ENCODE data around the gene DSP. TPM values are rescaled to one million over a fixed set of nuclear protein-coding genes. Genes with fewer than 3 reads are reported as not detected.

The DSP gene
- total and polyA plus RNA-seq, 12 donors, result 4.1 to 61.4 (median 38.8) TPM

DNA sequence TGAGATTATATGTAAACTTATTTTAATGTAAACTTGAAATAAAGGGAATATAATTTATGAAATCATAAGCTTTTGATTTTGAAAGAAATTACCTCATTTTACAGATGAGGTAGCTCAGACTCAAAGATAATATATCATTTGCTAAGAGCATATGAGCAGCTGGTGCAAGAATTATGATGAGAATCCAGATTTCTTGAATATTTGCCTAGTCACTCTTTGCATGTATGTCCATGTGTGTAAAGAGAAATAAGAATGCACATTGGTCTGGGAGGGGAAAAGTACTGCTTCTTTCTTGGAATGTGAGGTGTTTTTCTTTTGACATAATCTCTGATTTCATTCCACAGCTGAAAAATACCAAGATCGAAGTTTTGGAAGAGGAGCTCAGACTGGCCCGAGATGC, 37.5 kb downstream of the DSP start:
- WGBS, 4 donors, result 85 to 92% (median 87%) methylated on average over 2 of the region's 2 CpGs
- no peak overlapping the region for H3K4me3 ChIP-seq
- intact Hi-C loops (cut with DNase I), result no loop called here

DNA sequence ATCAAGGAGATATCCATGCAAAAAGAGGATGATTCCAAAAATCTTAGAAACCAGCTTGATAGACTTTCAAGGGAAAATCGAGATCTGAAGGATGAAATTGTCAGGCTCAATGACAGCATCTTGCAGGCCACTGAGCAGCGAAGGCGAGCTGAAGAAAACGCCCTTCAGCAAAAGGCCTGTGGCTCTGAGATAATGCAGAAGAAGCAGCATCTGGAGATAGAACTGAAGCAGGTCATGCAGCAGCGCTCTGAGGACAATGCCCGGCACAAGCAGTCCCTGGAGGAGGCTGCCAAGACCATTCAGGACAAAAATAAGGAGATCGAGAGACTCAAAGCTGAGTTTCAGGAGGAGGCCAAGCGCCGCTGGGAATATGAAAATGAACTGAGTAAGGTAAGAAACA, 38.4 kb downstream of the DSP start:
- Histone ChIP-seq H3K4me1 (replicated peaks in 1 of 2) (no peaks in the 10 kb centered on the region), H3K27ac (no peak overlapping the region), H3K9me3 (replicated peaks in 1 of 3) (no peaks in the 10 kb centered on the region), H3K27me3 (no peaks in the 10 kb centered on the region), H3K36me3 (replicated peaks in 1 of 2) (peaks cover 0 to 6% of the 10 kb centered on the region in 2 donors), H3K4me3 (no peak overlapping the region)
- WGBS, 4 donors, result 91 to 95% (median 93%) methylated on average over 9 of the region's 9 CpGs
- DNase-seq, result no peak
- intact Hi-C loops (cut with DNase I), result no loop called here
- no peak for TF ChIP-seq POLR2A (IDR thresholded peaks at IDR 0.05)
- TF ChIP-seq, protein P1, sequence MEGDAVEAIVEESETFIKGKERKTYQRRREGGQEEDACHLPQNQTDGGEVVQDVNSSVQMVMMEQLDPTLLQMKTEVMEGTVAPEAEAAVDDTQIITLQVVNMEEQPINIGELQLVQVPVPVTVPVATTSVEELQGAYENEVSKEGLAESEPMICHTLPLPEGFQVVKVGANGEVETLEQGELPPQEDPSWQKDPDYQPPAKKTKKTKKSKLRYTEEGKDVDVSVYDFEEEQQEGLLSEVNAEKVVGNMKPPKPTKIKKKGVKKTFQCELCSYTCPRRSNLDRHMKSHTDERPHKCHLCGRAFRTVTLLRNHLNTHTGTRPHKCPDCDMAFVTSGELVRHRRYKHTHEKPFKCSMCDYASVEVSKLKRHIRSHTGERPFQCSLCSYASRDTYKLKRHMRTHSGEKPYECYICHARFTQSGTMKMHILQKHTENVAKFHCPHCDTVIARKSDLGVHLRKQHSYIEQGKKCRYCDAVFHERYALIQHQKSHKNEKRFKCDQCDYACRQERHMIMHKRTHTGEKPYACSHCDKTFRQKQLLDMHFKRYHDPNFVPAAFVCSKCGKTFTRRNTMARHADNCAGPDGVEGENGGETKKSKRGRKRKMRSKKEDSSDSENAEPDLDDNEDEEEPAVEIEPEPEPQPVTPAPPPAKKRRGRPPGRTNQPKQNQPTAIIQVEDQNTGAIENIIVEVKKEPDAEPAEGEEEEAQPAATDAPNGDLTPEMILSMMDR (IDR thresholded peaks at IDR 0.05), result no peak

More for the DNA sequence above, 37.5 kb downstream of the DSP start:
- no peaks in the 10 kb centered on the region for H3K9me3 ChIP-seq (replicated peaks in 1 of 3)
- H3K36me3 ChIP-seq (replicated peaks in 1 of 2), result peaks cover 0 to 10% of the 10 kb centered on the region in 2 donors
- H3K4me1 ChIP-seq (replicated peaks in 1 of 2), result no peaks in the 10 kb centered on the region
- no peak overlapping the region for H3K27ac ChIP-seq
- no peak for DNase-seq
- no peak for TF ChIP-seq POLR2A (IDR thresholded peaks at IDR 0.05)
- TF ChIP-seq, protein P1 (IDR thresholded peaks at IDR 0.05), result no peak
- H3K27me3 ChIP-seq, result no peaks in the 10 kb centered on the region

DNA sequence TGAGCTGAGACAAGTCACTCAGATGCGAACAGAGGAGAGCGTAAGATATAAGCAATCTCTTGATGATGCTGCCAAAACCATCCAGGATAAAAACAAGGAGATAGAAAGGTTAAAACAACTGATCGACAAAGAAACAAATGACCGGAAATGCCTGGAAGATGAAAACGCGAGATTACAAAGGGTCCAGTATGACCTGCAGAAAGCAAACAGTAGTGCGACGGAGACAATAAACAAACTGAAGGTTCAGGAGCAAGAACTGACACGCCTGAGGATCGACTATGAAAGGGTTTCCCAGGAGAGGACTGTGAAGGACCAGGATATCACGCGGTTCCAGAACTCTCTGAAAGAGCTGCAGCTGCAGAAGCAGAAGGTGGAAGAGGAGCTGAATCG, 39.1 kb downstream of the DSP start:
- Histone ChIP-seq H3K27me3 (no peaks in the 10 kb centered on the region), H3K9me3 (replicated peaks in 1 of 3) (no peaks in the 10 kb centered on the region), H3K4me3 (no peak overlapping the region), H3K27ac (no peak overlapping the region), H3K36me3 (replicated peaks in 1 of 2) (peaks cover 0 to 5% of the 10 kb centered on the region in 2 donors), H3K4me1 (replicated peaks in 1 of 2) (no peaks in the 10 kb centered on the region)
- intact Hi-C loops (cut with DNase I), result no loop called here
- DNase-seq, result no peak
- no peak for TF ChIP-seq POLR2A (IDR thresholded peaks at IDR 0.05)
- TF ChIP-seq, protein P1 (IDR thresholded peaks at IDR 0.05), result no peak
- 88 to 94% (median 93%) methylated on average over 13 of the region's 13 CpGs for WGBS, 4 donors

DNA sequence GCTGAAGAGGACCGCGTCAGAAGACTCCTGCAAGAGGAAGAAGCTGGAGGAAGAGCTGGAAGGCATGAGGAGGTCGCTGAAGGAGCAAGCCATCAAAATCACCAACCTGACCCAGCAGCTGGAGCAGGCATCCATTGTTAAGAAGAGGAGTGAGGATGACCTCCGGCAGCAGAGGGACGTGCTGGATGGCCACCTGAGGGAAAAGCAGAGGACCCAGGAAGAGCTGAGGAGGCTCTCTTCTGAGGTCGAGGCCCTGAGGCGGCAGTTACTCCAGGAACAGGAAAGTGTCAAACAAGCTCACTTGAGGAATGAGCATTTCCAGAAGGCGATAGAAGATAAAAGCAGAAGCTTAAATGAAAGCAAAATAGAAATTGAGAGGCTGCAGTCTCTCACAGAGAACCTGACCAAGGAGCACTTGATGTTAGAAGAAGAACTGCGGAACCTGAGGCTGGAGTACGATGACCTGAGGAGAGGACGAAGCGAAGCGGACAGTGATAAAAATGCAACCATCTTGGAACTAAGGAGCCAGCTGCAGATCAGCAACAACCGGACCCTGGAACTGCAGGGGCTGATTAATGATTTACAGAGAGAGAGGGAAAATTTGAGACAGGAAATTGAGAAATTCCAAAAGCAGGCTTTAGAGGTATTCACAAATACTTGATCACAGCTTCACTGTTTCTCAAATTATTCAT, 39.6 kb downstream of the DSP start:
- WGBS, 4 donors, result 82 to 88% (median 86%) methylated on average over 14 of the region's 14 CpGs
- H3K36me3 ChIP-seq (replicated peaks in 1 of 2), result peaks cover 0 to 5% of the 10 kb centered on the region in 2 donors
- no peak for DNase-seq
- no peaks in the 10 kb centered on the region for H3K4me1 ChIP-seq (replicated peaks in 1 of 2)
- H3K27ac ChIP-seq, result no peak overlapping the region
- intact Hi-C loops (cut with DNase I), result no loop called here
- H3K27me3 ChIP-seq, result no peaks in the 10 kb centered on the region
- H3K4me3 ChIP-seq, result no peak overlapping the region
- TF ChIP-seq POLR2A (IDR thresholded peaks at IDR 0.05), result no peak
- TF ChIP-seq, protein P1 (IDR thresholded peaks at IDR 0.05), result no peak
- no peaks in the 10 kb centered on the region for H3K9me3 ChIP-seq (replicated peaks in 1 of 3)
